Activated CD4-positive, alpha-beta memory T cell treated with anti-CD3 and anti-CD28 coated beads for 36 hours (primary cell): ENCODE data around the gene SHB. TPM values are rescaled to one million over a fixed set of nuclear protein-coding genes. Genes with fewer than 3 reads are reported as not detected.
"Not testable (repeated sequence)": the region's sequence is repeated elsewhere in the genome, so short reads cannot be mapped to it uniquely, and the experiment has no call there.

Source experiments
- CTCF ChIA-PET: fragments of 350-600 bp; sonication (Branson Sonifier 250); formaldehyde crosslinking; loops from one replicate; lab custom pipeline; 2021; ENCODE audit warnings: antibody characterized with exemption, inconsistent platforms; lab: Charles Lee
- POLR2A ChIA-PET: fragments of 350-600 bp; sonication (Branson Sonifier 250); formaldehyde crosslinking; loops from one replicate; lab custom pipeline; 2021; ENCODE audit warnings: antibody characterized with exemption; lab: Charles Lee
- DNase-seq: peaks from one replicate; pipeline ENCODE4 v3.0.0-alpha.2; 2020
- H3K27ac Mint-ChIP-seq: one replicate; pipeline ENCODE4 v1.8.0; 2021; ENCODE audit warnings: mixed read lengths
- H3K27me3 Mint-ChIP-seq: one replicate; pipeline ENCODE4 v1.8.0; 2021; ENCODE audit warnings: mixed read lengths
- H3K36me3 Mint-ChIP-seq: one replicate; pipeline ENCODE4 v1.8.0; 2021; ENCODE audit warnings: mixed read lengths
- H3K4me1 Mint-ChIP-seq: one replicate; pipeline ENCODE4 v1.8.0; 2021; ENCODE audit warnings: low read depth, mixed read lengths
- H3K4me3 Mint-ChIP-seq: one replicate; pipeline ENCODE4 v1.8.0; 2021; ENCODE audit warnings: mild to moderate bottlenecking, mixed read lengths
- H3K9me3 Mint-ChIP-seq: one replicate; pipeline ENCODE4 v1.8.0; 2021; ENCODE audit warnings: mixed read lengths
- intact Hi-C: fragments of 100-400 bp; cut with micrococcal nuclease; formaldehyde crosslinking; loops from one replicate; pipeline ENCODE4 v1.15.1; 2023
- total RNA-seq, 2 experiments: library from RNA; stranded (reverse); gene quantifications; one replicate each; pipeline ENCODE4 v1.2.3, GENCODE V29; 2021

The SHB gene
- total RNA-seq, 2 experiments from 2014 or later, result 1.1 to 1.2 TPM

DNA sequence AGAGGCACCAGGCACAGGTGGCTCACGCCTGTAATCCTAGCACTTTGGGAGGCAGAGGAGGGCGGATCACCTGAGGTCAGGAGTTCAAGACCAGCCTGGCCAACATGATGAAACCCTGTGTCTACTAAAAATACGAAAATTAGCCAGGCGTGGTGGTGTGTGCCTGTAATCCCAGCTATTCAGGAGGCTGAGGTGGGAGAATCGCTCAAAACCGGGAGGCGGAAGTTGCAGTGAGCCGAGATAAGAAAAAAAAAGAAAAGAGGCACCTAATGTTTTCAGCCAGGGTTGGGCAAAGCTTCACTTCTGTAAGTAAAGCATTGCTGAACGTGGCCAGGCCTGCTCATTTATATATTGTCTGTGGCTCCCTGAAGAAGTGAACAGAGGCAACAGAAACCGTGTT, 23.1 kb downstream of the SHB start:
- POLR2A ChIA-PET, H3K4me1 Mint-ChIP-seq, DNase-seq, H3K9me3 Mint-ChIP-seq, H3K36me3 Mint-ChIP-seq, H3K4me3 Mint-ChIP-seq, H3K27me3 Mint-ChIP-seq, CTCF ChIA-PET, H3K27ac Mint-ChIP-seq, intact Hi-C loops: not testable (repeated sequence)

GRCh38 chr9:38044706-38045105, 24.3 kb downstream of the SHB start:
- ChIA-PET POLR2A (no interaction called here), CTCF (no interaction called here)

GRCh38 chr9:38043931-38044623, 24.9 kb downstream of the SHB start:
- Mint-ChIP-seq H3K27ac (no peak overlapping the region), H3K4me3 (no peak overlapping the region), H3K4me1 (no peaks in the 10 kb centered on the region), H3K27me3 (no peaks in the 10 kb centered on the region), H3K36me3 (no peaks in the 10 kb centered on the region), H3K9me3 (no peaks in the 10 kb centered on the region)
- DNase-seq, result no peak
- ChIA-PET CTCF (no interaction called here), POLR2A (no interaction called here)
- intact Hi-C loops, result loop anchor here (1.0 kb wide), 1 partner anchor 10 kb away; no protein-coding TSS in a partner anchor

More at GRCh38 chr9:38044706-38045105, 24.3 kb downstream of the SHB start:
- H3K27me3 Mint-ChIP-seq, result no peaks in the 10 kb centered on the region
- no peaks in the 10 kb centered on the region for H3K36me3 Mint-ChIP-seq
- no peak overlapping the region for H3K27ac Mint-ChIP-seq
- H3K4me3 Mint-ChIP-seq, result no peak overlapping the region
- H3K4me1 Mint-ChIP-seq, result no peaks in the 10 kb centered on the region
- intact Hi-C loops, result loop anchor here (1.0 kb wide), 1 partner anchor 10 kb away; no protein-coding TSS in a partner anchor
- DNase-seq, result no peak
- no peaks in the 10 kb centered on the region for H3K9me3 Mint-ChIP-seq

DNA sequence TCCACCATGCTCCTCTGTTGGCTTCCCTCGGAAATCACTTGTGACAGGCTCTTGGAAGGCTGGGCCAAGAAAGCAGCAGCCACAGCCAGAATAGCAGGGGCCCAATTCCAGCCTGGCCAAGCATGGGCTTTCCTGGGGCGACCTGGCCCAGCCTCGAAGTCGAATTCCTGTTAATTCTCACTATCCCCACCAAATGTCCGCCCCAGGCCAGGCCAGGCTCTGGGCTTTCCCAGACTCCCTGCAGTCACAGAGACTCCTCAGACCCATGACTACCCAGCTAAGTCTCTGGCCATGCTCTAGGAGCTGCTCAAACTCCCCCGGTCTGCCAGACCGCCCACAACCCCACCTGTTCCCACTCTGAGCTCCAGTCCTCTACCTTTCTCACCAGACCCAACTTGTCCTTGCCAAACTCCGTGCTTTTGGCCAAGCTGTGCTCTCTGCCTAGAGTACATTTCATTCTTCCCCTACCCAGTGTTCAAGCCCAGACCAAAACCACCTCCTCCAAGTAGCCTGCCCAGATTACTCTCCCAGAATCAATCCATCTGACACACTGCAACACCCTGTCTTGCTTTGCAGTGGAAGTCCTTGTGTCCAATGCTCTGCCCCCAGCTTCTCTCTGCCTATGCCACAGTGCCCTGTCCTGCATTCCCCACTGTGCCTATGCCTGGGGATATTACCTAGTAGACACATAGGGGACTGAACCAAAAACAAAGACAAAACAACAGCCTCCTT, 26.2 kb downstream of the SHB start:
- H3K27me3 Mint-ChIP-seq, result no peaks in the 10 kb centered on the region
- DNase-seq, result no peak
- H3K27ac Mint-ChIP-seq, result no peak overlapping the region
- H3K4me3 Mint-ChIP-seq, result no peak overlapping the region
- H3K4me1 Mint-ChIP-seq, result no peaks in the 10 kb centered on the region
- H3K36me3 Mint-ChIP-seq, result no peaks in the 10 kb centered on the region
- POLR2A ChIA-PET, result no interaction called here
- H3K9me3 Mint-ChIP-seq, result no peaks in the 10 kb centered on the region
- intact Hi-C loops, result no loop called here
- CTCF ChIA-PET, result no interaction called here

DNA sequence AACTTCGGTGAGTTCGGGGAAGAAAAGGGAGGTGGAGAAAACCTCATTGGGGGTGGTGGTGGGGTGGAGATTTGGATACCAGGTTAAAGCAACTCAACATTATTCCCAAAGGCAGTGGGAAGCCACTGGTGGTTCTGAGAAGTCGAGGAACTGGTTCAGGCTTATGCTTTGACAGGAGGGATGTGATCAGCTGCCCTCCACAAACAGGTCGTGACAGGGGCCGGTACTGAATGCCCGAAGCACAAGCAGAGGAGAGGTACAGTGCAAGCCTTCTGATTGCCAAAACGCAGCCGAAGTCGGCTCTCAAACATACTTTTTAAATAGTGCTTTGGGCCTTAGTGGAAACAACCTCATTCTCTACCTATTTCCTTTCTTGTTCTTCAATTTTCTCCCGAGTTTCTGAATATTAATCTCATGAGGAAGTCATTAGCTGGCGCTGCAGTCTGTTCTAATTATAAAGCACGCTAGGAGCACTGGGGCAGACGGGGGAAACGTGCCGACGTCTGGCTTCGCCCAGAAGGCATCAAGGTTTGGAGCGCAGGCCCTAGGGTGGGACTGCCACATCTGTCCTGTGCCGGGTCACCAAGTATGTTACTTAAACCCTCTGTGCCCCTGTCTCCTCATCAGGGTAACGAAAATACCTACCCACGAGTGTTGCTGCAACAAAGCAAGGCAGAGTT, 27.3 kb downstream of the SHB start:
- ChIA-PET CTCF (no interaction called here), POLR2A (no interaction called here)
- no peak for DNase-seq
- Mint-ChIP-seq H3K36me3 (no peaks in the 10 kb centered on the region), H3K27me3 (no peaks in the 10 kb centered on the region), H3K27ac (no peak overlapping the region), H3K4me3 (no peak overlapping the region), H3K9me3 (no peaks in the 10 kb centered on the region), H3K4me1 (no peaks in the 10 kb centered on the region)
- intact Hi-C loops, result no loop called here

- Mint-ChIP-seq H3K9me3 (no peaks in the 10 kb centered on the region), H3K36me3 (no peaks in the 10 kb centered on the region), H3K4me3 (no peak overlapping the region), H3K4me1 (peaks cover 2% of the 10 kb centered on the region), H3K27ac (no peak overlapping the region), H3K27me3 (no peaks in the 10 kb centered on the region)
- CTCF ChIA-PET, result no interaction called here
- POLR2A ChIA-PET, result no interaction called here
- intact Hi-C loops, result no loop called here
- DNase-seq, result no peak
These were observed 28.9 kb downstream of the SHB start for GRCh38 chr9:38039907-38040682.

GRCh38 chr9:38039090-38039906, 29.7 kb downstream of the SHB start:
- peaks cover 2% of the 10 kb centered on the region for H3K4me1 Mint-ChIP-seq
- no peaks in the 10 kb centered on the region for H3K9me3 Mint-ChIP-seq
- no peak overlapping the region for H3K27ac Mint-ChIP-seq
- CTCF ChIA-PET, result no interaction called here
- no peaks in the 10 kb centered on the region for H3K27me3 Mint-ChIP-seq
- H3K36me3 Mint-ChIP-seq, result no peaks in the 10 kb centered on the region
- intact Hi-C loops, result no loop called here
- no peak overlapping the region for H3K4me3 Mint-ChIP-seq
- POLR2A ChIA-PET, result no interaction called here
- DNase-seq, result no peak

DNA sequence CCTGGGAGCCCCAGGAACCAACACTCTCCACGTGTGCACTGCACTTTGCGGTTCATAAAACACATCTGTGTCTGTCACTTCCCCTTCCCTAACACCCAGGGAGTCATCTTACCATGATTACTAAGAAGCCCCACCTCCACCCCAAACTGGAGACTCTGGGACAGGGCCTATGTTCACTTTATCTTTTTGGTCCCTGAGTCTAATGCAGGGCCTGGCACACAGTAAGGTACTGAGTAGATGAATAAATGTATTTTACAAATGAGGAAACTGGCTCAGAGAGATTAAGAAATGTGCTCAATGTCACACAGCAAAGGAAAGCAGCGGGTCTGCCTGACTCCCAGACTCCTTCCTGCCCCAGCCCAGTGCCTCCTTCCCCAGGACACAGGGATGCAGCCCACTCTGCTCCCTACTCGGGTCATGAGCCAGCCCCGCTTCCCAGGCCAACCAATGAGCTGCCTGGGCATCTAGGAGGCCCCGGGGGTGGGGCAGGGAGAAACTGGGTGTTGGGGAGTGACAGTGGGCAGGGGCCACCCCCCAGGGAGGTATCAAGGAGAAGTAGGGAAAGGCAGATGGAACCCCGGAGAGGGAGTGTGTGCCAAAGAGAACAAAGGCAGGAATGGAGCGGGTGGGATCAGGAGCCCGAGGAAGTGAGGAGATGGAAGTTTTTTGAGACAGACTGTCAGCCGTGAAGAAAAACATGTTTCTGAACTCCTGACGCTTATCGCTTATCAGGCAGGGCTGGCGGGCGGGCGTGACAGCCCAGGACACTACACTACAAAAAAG, 30.5 kb downstream of the SHB start:
- intact Hi-C loops, result no loop called here
- H3K4me3 Mint-ChIP-seq, result no peak overlapping the region
- no peaks in the 10 kb centered on the region for H3K9me3 Mint-ChIP-seq
- H3K27ac Mint-ChIP-seq, result no peak overlapping the region
- peaks cover 2% of the 10 kb centered on the region for H3K4me1 Mint-ChIP-seq
- H3K36me3 Mint-ChIP-seq, result no peaks in the 10 kb centered on the region
- no peak for DNase-seq
- ChIA-PET CTCF (no interaction called here), POLR2A (no interaction called here)
- no peaks in the 10 kb centered on the region for H3K27me3 Mint-ChIP-seq

GRCh38 chr9:38037981-38038306, 31.1 kb downstream of the SHB start:
- ChIA-PET POLR2A (no interaction called here), CTCF (no interaction called here)
- Mint-ChIP-seq H3K36me3 (no peaks in the 10 kb centered on the region), H3K27ac (no peak overlapping the region), H3K4me1 (peaks cover 2% of the 10 kb centered on the region), H3K4me3 (no peak overlapping the region), H3K27me3 (no peaks in the 10 kb centered on the region), H3K9me3 (no peaks in the 10 kb centered on the region)
- no peak for DNase-seq
- intact Hi-C loops, result no loop called here

DNA sequence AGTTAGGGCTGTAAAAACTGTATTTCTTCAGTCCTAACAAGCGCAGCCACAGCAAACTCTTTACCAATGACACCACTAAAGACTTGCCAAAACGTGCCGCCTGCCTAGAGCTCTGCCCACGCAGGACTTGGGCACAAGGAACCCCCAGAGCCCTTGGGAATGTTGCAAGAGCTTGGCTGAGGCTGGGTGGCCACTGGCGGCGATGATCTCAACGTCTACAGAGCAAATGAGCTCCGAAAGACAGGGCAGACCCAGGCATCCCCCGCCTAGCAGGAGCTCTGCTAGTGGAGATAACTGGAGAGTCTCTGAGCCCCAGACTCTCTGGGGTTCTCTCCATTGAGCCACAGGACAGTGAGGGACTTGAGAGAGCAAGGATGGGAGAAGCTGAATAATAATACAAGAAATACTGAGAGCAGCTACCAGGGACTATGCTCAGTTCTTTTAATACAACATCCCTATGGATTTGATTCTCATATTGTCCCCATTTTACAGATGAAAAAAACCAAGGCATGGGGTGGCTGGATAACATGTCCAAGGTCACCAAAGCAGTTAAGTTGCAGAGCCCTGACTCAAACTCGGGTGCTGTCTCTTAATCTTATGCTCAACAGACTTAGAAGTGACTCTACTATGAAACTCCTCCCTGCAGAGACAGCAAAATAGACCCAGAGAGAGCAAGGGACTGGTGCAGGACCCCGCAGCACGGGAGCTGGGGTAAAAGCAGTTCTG, 32.5 kb downstream of the SHB start:
- Mint-ChIP-seq H3K9me3 (no peaks in the 10 kb centered on the region), H3K27me3 (no peaks in the 10 kb centered on the region), H3K27ac (no peak overlapping the region), H3K4me3 (no peak overlapping the region), H3K4me1 (peaks cover 2% of the 10 kb centered on the region), H3K36me3 (no peaks in the 10 kb centered on the region)
- ChIA-PET POLR2A (no interaction called here), CTCF (no interaction called here)
- intact Hi-C loops, result no loop called here
- DNase-seq, result no peak
